Raji (cell line): ENCODE results near the gene SMAD9.

Experiments used
- POLR2A ChIP-seq: IDR thresholded peaks from 2 replicates; pipeline ENCODE4 v1.6.1; 2011; ENCODE audit warnings: low read depth, low read length, control low read depth; ENCODE audit not compliant: insufficient read depth

Gene SMAD9

GRCh38 chr13:36857253-36857652 lies 62.8 kb downstream of the SMAD9 start:
- TF ChIP-seq POLR2A, result no peak

- TF ChIP-seq POLR2A, result no peak
These were observed 69.1 kb downstream of the SMAD9 start for GRCh38 chr13:36850790-36851438.

GRCh38 chr13:36848199-36848982 lies 71.6 kb downstream of the SMAD9 start:
- no peak for TF ChIP-seq POLR2A

- no peak for TF ChIP-seq POLR2A
These were observed 72.4 kb downstream of the SMAD9 start for GRCh38 chr13:36847606-36848005.

- no peak for TF ChIP-seq POLR2A
These were observed 78.6 kb downstream of the SMAD9 start for GRCh38 chr13:36841391-36841790.

GRCh38 chr13:36840718-36841250 lies 79.3 kb downstream of the SMAD9 start:
- no peak for TF ChIP-seq POLR2A

GRCh38 chr13:36839981-36840380 lies 80.1 kb downstream of the SMAD9 start:
- TF ChIP-seq POLR2A, result no peak

- TF ChIP-seq POLR2A, result no peak
These were observed 80.8 kb downstream of the SMAD9 start for GRCh38 chr13:36839281-36839680.

GRCh38 chr13:36837354-36838092 lies 82.5 kb downstream of the SMAD9 start:
- no peak for TF ChIP-seq POLR2A

- TF ChIP-seq POLR2A, result no peak
These were observed 85.7 kb downstream of the SMAD9 start for GRCh38 chr13:36834299-36834698.

- TF ChIP-seq POLR2A, result no peak
These were observed 88.7 kb downstream of the SMAD9 start for GRCh38 chr13:36831291-36831690.

- TF ChIP-seq POLR2A, result no peak
These were observed 90.3 kb downstream of the SMAD9 start for GRCh38 chr13:36829753-36830152.

GRCh38 chr13:36822785-36823184 lies 97.3 kb downstream of the SMAD9 start:
- TF ChIP-seq POLR2A, result no peak

- TF ChIP-seq POLR2A, result no peak
These were observed 99.8 kb downstream of the SMAD9 start for GRCh38 chr13:36820222-36820621.

GRCh38 chr13:36819739-36820090 lies 100.3 kb downstream of the SMAD9 start:
- TF ChIP-seq POLR2A, result no peak

GRCh38 chr13:36818804-36819738 lies 101.0 kb downstream of the SMAD9 start, which contains the start of gene RFXAP:
Gene RFXAP, plus strand, starts transcription at chr13:36819222. Its CDS starts 136 bp downstream, at chr13:36819358.
- TF ChIP-seq POLR2A, result peak; percentile 88
